CD14-positive monocyte (primary cell): Measurements from ENCODE around the gene CSTB. TPM values are rescaled to one million over a fixed set of nuclear protein-coding genes. Genes with fewer than 3 reads are reported as not detected.

Source experiments
- DNase-seq, 3 donors: peaks; one replicate each; pipeline ENCODE4 v3.0.0-alpha.2; 2011 to 2022
- H2AFZ ChIP-seq: 2 replicates; pipeline ENCODE4 v1.6.0; 2012; ENCODE audit warnings: mild to moderate bottlenecking, low read depth, low read length, inconsistent platforms; ENCODE audit not compliant: insufficient read depth, poor library complexity, severe bottlenecking
- H3K27ac ChIP-seq, 2 donors: 1 replicate in 1 of 2; 2 replicates in 1 of 2; pipeline ENCODE4 v1.5.1; 2012 to 2013; ENCODE audit warnings: low read length in 2 of 2, control low read depth in 1 of 2, inconsistent platforms in 1 of 2, low read depth in 1 of 2, mild to moderate bottlenecking in 1 of 2
- H3K27me3 ChIP-seq, 2 donors: one replicate each; pipeline versions ENCODE4 v1.6.0 to v1.6.1; 2011 to 2013; ENCODE audit warnings: low read length in 2 of 2; ENCODE audit not compliant: control insufficient read depth in 2 of 2, insufficient read depth in 2 of 2
- H3K36me3 ChIP-seq, 2 donors: replicated peaks in 1 of 2; 1 replicate in 1 of 2; 2 replicates in 1 of 2; pipeline versions ENCODE4 v1.5.1 to v1.6.1; 2012 to 2013; ENCODE audit warnings: low read length in 2 of 2, control low read depth in 1 of 2, inconsistent platforms in 1 of 2, mild to moderate bottlenecking in 1 of 2; ENCODE audit not compliant: insufficient read depth in 2 of 2, control insufficient read depth in 1 of 2
- H3K4me1 ChIP-seq, 2 donors: 1 replicate in 1 of 2; 2 replicates in 1 of 2; pipeline versions ENCODE4 v1.5.1 to v1.6.1; 2012 to 2013; ENCODE audit warnings: low read length in 2 of 2, control low read depth in 1 of 2, inconsistent platforms in 1 of 2, mild to moderate bottlenecking in 1 of 2, moderate library complexity in 1 of 2; ENCODE audit not compliant: insufficient read depth in 2 of 2, control insufficient read depth in 1 of 2
- H3K4me2 ChIP-seq: replicated peaks from 2 replicates; pipeline ENCODE3; 2012; ENCODE audit warnings: low read length, moderate library complexity, mild to moderate bottlenecking; ENCODE audit not compliant: poor library complexity, severe bottlenecking; ENCODE audit errors: extremely low read depth
- H3K4me3 ChIP-seq, 3 experiments: fragments of 200-600 bp in 1 of 3; sonication (generic) in 1 of 3; replicated peaks in 1 of 3; 1 replicate in 2 of 3; 2 replicates in 1 of 3; pipeline ENCODE4 v1.5.1; 2011 to 2013; ENCODE audit warnings: low read length in 3 of 3, mild to moderate bottlenecking in 3 of 3, control low read depth in 2 of 3, low read depth in 2 of 3, inconsistent platforms in 1 of 3, moderate library complexity in 1 of 3
- H3K79me2 ChIP-seq: 2 replicates; pipeline ENCODE4 v1.6.0; 2012; ENCODE audit warnings: mild to moderate bottlenecking, control low read depth, inconsistent platforms, low read length, moderate library complexity; ENCODE audit not compliant: insufficient read depth
- H3K9ac ChIP-seq: 2 replicates; pipeline ENCODE4 v1.6.0; 2017; ENCODE audit warnings: low read length, mild to moderate bottlenecking; ENCODE audit not compliant: insufficient read depth, poor library complexity, severe bottlenecking
- H3K9me3 ChIP-seq, 2 donors: replicated peaks in 1 of 2; 1 replicate in 1 of 2; 2 replicates in 1 of 2; pipeline versions ENCODE4 v1.5.1 to v1.6.1; 2012 to 2013; ENCODE audit warnings: low read length in 2 of 2, control low read depth in 1 of 2; ENCODE audit not compliant: control insufficient read depth in 1 of 2, insufficient read depth in 1 of 2
- H4K20me1 ChIP-seq: 2 replicates; pipeline ENCODE4 v1.6.0; 2012; ENCODE audit warnings: mild to moderate bottlenecking, low read length, control low read depth, moderate library complexity; ENCODE audit not compliant: insufficient read depth
- H3K27ac Mint-ChIP-seq, 7 donors: one replicate each; pipeline ENCODE4 v1.8.0; 2020; ENCODE audit warnings: mild to moderate bottlenecking in 7 of 7, mixed read lengths in 7 of 7, moderate library complexity in 6 of 7, inconsistent platforms in 2 of 7
- H3K27me3 Mint-ChIP-seq, 3 donors: one replicate each; pipeline ENCODE4 v1.8.0; 2021 to 2022; ENCODE audit warnings: low read depth in 3 of 3, mild to moderate bottlenecking in 3 of 3, mixed read lengths in 3 of 3, moderate library complexity in 3 of 3, inconsistent platforms in 1 of 3
- H3K36me3 Mint-ChIP-seq, 2 donors: one replicate each; pipeline ENCODE4 v1.8.0; 2020; ENCODE audit warnings: mixed read lengths in 2 of 2, inconsistent platforms in 1 of 2, mild to moderate bottlenecking in 1 of 2
- H3K4me1 Mint-ChIP-seq: one replicate; pipeline ENCODE4 v1.8.0; 2020; ENCODE audit warnings: mild to moderate bottlenecking, mixed read lengths
- H3K4me3 Mint-ChIP-seq, 2 donors: one replicate each; pipeline ENCODE4 v1.8.0; 2020; ENCODE audit warnings: mild to moderate bottlenecking in 2 of 2, mixed read lengths in 2 of 2, moderate library complexity in 1 of 2
- H3K9me3 Mint-ChIP-seq, 7 donors: one replicate each; pipeline ENCODE4 v1.8.0; 2020 to 2022; ENCODE audit warnings: mixed read lengths in 7 of 7, mild to moderate bottlenecking in 6 of 7, moderate library complexity in 6 of 7, inconsistent platforms in 2 of 7
- WGBS: methylation state at CpG from one replicate; pipeline ENCODE4 v1.1.5; 2013; ENCODE audit warnings: missing lambda C conversion rate; ENCODE audit not compliant: insufficient coverage; 5-methylcytosine and 5-hydroxymethylcytosine counted together
- intact Hi-C, 2 donors: fragments of 100-400 bp; cut with micrococcal nuclease; formaldehyde crosslinking; loops; one replicate each; pipeline versions ENCODE4 v1.15.0 to v1.15.1; 2023
- polyA plus RNA-seq, 3 donors: library from polyadenylated mRNA; depleted of rRNA in 1 of 3; unstranded in 2 of 3; stranded (reverse) in 1 of 3; fragments of 300-500 nt in 2 of 3; fragments of >200 nt in 1 of 3; fragmentation: Illumina TruSeq in 2 of 3; gene quantifications; 1 replicate in 2 of 3; 2 replicates in 1 of 3; pipeline ENCODE4 v1.2.3, GENCODE V29; 2012 to 2021
- TF ChIP-seq, protein P1 (sequence below): fragments of 200-600 bp; IDR thresholded peaks from one replicate; pipeline ENCODE4 v1.8.0; 2022; ENCODE audit warnings: antibody characterized with exemption, mild to moderate bottlenecking

The CSTB gene
- polyA plus RNA-seq, 3 donors: 73.7 to 120 (median 115) TPM

DNA sequence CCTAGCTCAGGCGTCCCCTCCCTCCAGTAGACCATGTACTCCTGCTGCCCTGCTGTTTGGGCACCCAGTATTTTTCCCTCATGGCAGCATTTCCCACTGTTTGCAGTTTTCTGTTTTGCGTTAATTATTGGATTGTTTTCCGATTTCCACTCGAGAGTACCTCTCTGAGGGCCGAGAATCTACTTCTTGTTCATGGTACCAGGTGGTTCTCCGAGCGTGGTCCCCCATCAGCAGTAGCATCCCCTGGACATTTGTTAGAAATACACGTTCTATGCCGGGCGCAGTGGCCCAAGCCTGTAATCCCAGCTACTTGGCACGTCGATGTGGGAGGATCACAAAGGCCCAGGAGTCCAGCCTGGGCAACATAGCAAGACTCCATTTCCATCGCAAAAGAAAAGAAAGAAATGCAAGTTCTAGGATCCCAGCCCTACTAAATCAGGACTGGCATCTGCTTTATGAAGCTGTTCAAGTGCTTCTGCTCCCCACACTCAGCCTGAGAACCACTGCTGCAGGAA, 14.0 kb upstream of the CSTB start:
- Histone ChIP-seq H3K27ac (peak overlapping the region in 1 of 2 donors; percentile 82), H3K36me3 (peaks cover 0 to 34% of the 10 kb centered on the region in 2 donors), H2AFZ (peak overlapping the region; percentile 87), H3K79me2 (peaks cover 29% of the 10 kb centered on the region), H3K4me2 (peak overlapping the region; percentile 94), H3K4me3 (peak overlapping the region; percentile 59 to 80 (median 66)), H3K9me3 (no peaks in the 10 kb centered on the region), H3K4me1 (peaks cover 19 to 21% of the 10 kb centered on the region in 2 donors), H4K20me1 (peaks cover 32% of the 10 kb centered on the region), H3K9ac (peak overlapping the region; percentile 73), H3K27me3 (no peaks in the 10 kb centered on the region)
- peaks cover 18% of the 10 kb centered on the region for H3K4me1 Mint-ChIP-seq
- H3K9me3 Mint-ChIP-seq: peaks cover 0 to 3% (median 0%) of the 10 kb centered on the region in 7 donors
- H3K4me3 Mint-ChIP-seq: peak overlapping the region; percentile 86 to 91
- H3K36me3 Mint-ChIP-seq: peaks cover 21 to 33% of the 10 kb centered on the region in 2 donors
- intact Hi-C loops: no loop called here
- TF ChIP-seq, protein P1, sequence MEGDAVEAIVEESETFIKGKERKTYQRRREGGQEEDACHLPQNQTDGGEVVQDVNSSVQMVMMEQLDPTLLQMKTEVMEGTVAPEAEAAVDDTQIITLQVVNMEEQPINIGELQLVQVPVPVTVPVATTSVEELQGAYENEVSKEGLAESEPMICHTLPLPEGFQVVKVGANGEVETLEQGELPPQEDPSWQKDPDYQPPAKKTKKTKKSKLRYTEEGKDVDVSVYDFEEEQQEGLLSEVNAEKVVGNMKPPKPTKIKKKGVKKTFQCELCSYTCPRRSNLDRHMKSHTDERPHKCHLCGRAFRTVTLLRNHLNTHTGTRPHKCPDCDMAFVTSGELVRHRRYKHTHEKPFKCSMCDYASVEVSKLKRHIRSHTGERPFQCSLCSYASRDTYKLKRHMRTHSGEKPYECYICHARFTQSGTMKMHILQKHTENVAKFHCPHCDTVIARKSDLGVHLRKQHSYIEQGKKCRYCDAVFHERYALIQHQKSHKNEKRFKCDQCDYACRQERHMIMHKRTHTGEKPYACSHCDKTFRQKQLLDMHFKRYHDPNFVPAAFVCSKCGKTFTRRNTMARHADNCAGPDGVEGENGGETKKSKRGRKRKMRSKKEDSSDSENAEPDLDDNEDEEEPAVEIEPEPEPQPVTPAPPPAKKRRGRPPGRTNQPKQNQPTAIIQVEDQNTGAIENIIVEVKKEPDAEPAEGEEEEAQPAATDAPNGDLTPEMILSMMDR: no peak
- WGBS: 18% methylated on average over 13 of the region's 13 CpGs
- H3K27ac Mint-ChIP-seq: peak overlapping the region; percentile 11 to 89 (median 84)
- peaks cover 0 to 4% (median 2%) of the 10 kb centered on the region in 3 donors for H3K27me3 Mint-ChIP-seq
- DNase-seq: no peak

DNA sequence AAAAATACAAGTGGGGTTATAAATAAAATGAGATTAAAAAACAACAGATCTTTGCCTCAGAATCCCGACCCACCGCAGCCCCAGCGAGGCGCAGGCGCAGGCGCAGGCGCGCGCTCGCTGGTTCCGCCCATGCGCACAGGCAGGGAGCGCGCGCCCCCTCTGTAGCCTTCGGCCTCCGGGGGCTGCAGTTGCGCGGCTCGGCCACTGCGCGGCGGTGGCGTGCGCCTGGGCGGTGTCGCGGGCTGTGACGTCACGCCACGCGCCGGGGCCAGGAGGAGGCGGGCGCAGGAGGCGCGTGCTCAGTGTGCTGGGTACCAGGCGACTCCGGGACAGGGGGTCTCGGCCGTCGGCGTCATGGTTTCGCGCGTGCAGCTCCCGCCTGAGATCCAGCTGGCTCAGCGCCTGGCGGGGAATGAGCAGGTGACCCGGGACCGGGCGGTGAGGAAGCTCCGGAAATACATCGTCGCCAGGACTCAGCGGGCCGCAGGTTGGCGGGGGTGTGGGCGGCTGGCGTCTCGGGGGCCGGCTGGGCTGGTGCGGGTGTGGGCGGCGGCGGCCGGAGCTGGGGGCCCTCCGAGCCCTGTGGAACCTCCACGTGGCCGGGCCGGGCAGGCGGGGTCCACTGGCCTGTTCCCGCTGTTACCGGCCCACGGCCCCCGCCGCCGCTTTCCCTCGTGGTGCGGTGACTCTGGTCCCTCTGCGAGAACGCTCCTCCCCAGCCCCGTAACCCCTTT, 13.3 kb upstream of the CSTB start, which contains the start of gene RRP1:
TSS of gene RRP1 (plus strand) at position 302 of the 734 bp plus-strand sequence. CDS start at position 355, 53 bp downstream.
- WGBS: under 1% methylated on average over 83 of the region's 83 CpGs
- peak within 1 kb of the TSS; percentile 73 for H3K9ac ChIP-seq
- H3K27ac ChIP-seq: peak within 1 kb of the TSS; percentile 71 to 82
- intact Hi-C loops: loop anchor here in 1 of 2 donors (5.0 to 10.0 kb wide), 2 partner anchors 62 to 545 kb away; partner anchors contain the start of gene CFAP410
- peaks cover 0 to 4% (median 2%) of the 10 kb centered on the region in 3 donors for H3K27me3 Mint-ChIP-seq
- peaks cover 29% of the 10 kb centered on the region for H3K79me2 ChIP-seq
- no peaks in the 10 kb centered on the region for H3K9me3 ChIP-seq
- H3K4me3 Mint-ChIP-seq: peak within 1 kb of the TSS; percentile 86 to 91
- H3K4me3 ChIP-seq: peak within 1 kb of the TSS; percentile 66 to 80 (median 66)
- DNase-seq: peak; percentile 83 to 90 (median 86)
- H3K4me2 ChIP-seq: peak within 1 kb of the TSS; percentile 94
- peaks cover 19 to 21% of the 10 kb centered on the region in 2 donors for H3K4me1 ChIP-seq
- TF ChIP-seq, protein P1: peak; percentile 99
- H2AFZ ChIP-seq: peak within 1 kb of the TSS; percentile 87
- no peaks in the 10 kb centered on the region for H3K27me3 ChIP-seq
- peaks cover 0 to 3% (median 0%) of the 10 kb centered on the region in 7 donors for H3K9me3 Mint-ChIP-seq
- peak within 1 kb of the TSS; percentile 81 to 95 (median 89) for H3K27ac Mint-ChIP-seq
- peaks cover 32% of the 10 kb centered on the region for H4K20me1 ChIP-seq
- peaks cover 18% of the 10 kb centered on the region for H3K4me1 Mint-ChIP-seq
- peaks cover 0 to 31% of the 10 kb centered on the region in 2 donors for H3K36me3 ChIP-seq
- peaks cover 19 to 28% of the 10 kb centered on the region in 2 donors for H3K36me3 Mint-ChIP-seq
